ENCODE data around the gene GRID1.

GRCh38 chr10:86215046-86215445 is 151.5 kb downstream of the GRID1 start:
- TF ChIP-seq POLR2A (IDR thresholded peaks at IDR 0.05; ENCODE audit: low read length) (no peak), GATA1 (IDR thresholded peaks at IDR 0.05; ENCODE audit: low read depth, low read length) (no peak)

All from erythroblast (primary cell).